Tibial nerve (tissue), 4 donors: Measurements from ENCODE around the gene CLIP1.

ENCODE experiments used
- CTCF ChIP-seq, 5 experiments: fragments of 200-600 bp in 3 of 5; fragments of 450-650 bp in 2 of 5; sonication (generic) in 3 of 5; IDR thresholded peaks; one replicate each; pipeline ENCODE4 v1.5.1; 2016 to 2019; ENCODE audit warnings: antibody characterized with exemption in 5 of 5, mild to moderate bottlenecking in 3 of 5, moderate library complexity in 2 of 5
- EP300 ChIP-seq, 2 donors: sonication (generic); formaldehyde crosslinking; IDR thresholded peaks; one replicate each; pipeline ENCODE4 v1.6.1; 2017; ENCODE audit warnings: antibody characterized with exemption in 2 of 2, mild to moderate bottlenecking in 1 of 2

- TF ChIP-seq EP300 (IDR thresholded peaks at IDR 0.05): no peak
- TF ChIP-seq CTCF (IDR thresholded peaks at IDR 0.05): no peak
Observed at GRCh38 chr12:122322501-122322900, 100.0 kb downstream of the CLIP1 start.
